Kidney epithelial cell (primary cell): ENCODE measurements around the gene LAMTOR3. TPM values are rescaled to one million over a fixed set of nuclear protein-coding genes. Genes with fewer than 3 reads are reported as not detected.

ENCODE experiments used
- DNase-seq: peaks from one replicate; pipeline ENCODE4 v3.0.0-alpha.2; 2010; ENCODE audit warnings: low read depth
- H3K27me3 ChIP-seq: 2 replicates; pipeline ENCODE4 v1.6.0; 2011; ENCODE audit warnings: low read length; ENCODE audit not compliant: control insufficient read depth, insufficient read depth
- H3K36me3 ChIP-seq: 2 replicates; pipeline ENCODE4 v1.5.1; 2011; ENCODE audit warnings: low read length; ENCODE audit not compliant: control insufficient read depth, insufficient read depth
- H3K4me3 ChIP-seq: 2 replicates; pipeline ENCODE4 v1.5.1; 2011; ENCODE audit warnings: low read depth, mild to moderate bottlenecking, control low read depth, low read length
- total RNA-seq: library from RNA; depleted of rRNA; stranded (reverse); fragments of >200 nt; gene quantifications from 2 replicates; pipeline ENCODE4 v1.2.3, GENCODE V29; 2015
- TF ChIP-seq, protein P1 (sequence below): IDR thresholded peaks from 2 replicates; pipeline ENCODE4 v1.5.1; 2011; ENCODE audit warnings: mild to moderate bottlenecking, moderate library complexity, low read length, control low read depth, inconsistent platforms; ENCODE audit not compliant: insufficient read depth, poor library complexity, severe bottlenecking

Gene LAMTOR3
- total RNA-seq, 1 donor from 2014 or later = 71.4 TPM

DNA sequence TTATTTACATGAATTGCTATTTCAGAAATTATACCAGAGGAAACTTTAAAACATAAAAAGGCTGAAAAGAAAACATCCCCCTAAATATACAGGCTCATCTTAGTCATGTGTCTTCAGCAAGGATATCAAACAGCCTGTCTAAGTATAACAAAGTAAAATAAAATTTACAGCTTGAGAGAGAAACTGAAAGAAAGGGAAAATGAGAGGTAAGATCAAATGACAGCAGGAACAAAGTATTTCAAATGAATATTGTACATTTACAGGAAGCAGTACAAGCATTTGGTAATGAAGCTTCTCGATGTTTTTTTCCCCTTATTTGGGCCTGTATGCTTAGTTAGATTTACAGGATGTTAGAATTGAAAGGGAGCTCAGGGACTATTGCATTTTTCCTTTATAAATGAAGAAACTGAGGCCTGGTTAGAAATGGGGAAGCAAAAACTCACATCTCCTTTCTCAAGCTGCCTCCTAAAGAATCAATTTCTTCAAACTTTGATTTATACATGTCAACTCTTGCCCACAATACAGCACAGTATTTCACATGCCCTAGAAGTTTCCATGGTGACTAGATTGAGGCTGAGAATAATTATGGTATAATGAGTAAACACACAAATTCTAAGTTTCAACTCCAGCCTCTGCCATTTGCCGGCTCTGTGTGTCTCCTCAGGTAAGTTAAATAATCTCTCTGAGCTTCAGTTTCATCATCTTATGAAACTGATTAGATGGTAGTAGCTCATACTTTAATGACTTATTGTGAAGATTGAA is 48.3 kb downstream of the LAMTOR3 start:
- Histone ChIP-seq H3K27me3 (no peaks in the 10 kb centered on the region), H3K4me3 (no peak overlapping the region), H3K36me3 (no peaks in the 10 kb centered on the region)
- TF ChIP-seq, protein P1, sequence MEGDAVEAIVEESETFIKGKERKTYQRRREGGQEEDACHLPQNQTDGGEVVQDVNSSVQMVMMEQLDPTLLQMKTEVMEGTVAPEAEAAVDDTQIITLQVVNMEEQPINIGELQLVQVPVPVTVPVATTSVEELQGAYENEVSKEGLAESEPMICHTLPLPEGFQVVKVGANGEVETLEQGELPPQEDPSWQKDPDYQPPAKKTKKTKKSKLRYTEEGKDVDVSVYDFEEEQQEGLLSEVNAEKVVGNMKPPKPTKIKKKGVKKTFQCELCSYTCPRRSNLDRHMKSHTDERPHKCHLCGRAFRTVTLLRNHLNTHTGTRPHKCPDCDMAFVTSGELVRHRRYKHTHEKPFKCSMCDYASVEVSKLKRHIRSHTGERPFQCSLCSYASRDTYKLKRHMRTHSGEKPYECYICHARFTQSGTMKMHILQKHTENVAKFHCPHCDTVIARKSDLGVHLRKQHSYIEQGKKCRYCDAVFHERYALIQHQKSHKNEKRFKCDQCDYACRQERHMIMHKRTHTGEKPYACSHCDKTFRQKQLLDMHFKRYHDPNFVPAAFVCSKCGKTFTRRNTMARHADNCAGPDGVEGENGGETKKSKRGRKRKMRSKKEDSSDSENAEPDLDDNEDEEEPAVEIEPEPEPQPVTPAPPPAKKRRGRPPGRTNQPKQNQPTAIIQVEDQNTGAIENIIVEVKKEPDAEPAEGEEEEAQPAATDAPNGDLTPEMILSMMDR = no peak
- DNase-seq = no peak

GRCh38 chr4:99845179-99845578 is 49.0 kb downstream of the LAMTOR3 start:
- DNase-seq = no peak
- TF ChIP-seq, protein P1 = no peak
- no peaks in the 10 kb centered on the region for H3K36me3 ChIP-seq
- H3K27me3 ChIP-seq = no peaks in the 10 kb centered on the region
- H3K4me3 ChIP-seq = no peak overlapping the region

DNA sequence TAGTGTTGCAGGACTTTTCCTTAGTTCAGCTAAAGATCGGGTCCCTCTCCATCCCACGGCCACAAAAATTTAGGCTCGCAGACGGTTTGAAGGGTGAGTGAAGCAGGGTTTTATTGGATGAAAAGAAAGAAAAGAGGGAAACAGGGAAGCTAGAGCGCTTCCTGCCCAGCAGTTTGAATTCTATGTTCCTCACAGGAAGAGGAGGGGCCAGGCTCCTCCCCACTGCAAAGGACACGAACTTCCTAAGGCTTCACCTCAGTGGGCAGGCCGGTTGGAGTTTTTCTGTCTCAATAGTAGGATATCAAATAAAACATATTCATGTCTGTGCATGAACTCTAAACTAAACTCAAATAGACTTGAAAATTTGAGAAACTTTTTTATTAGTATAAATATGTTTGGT is 50.2 kb downstream of the LAMTOR3 start:
- H3K36me3 ChIP-seq = no peaks in the 10 kb centered on the region

GRCh38 chr4:99843413-99843812 is 50.8 kb downstream of the LAMTOR3 start:
- DNase-seq = no peak
- TF ChIP-seq, protein P1 = no peak
- Histone ChIP-seq H3K4me3 (no peak overlapping the region), H3K36me3 (no peaks in the 10 kb centered on the region), H3K27me3 (no peaks in the 10 kb centered on the region)

More for the DNA sequence above, 50.2 kb downstream of the LAMTOR3 start:
- Histone ChIP-seq H3K4me3 (no peak overlapping the region), H3K27me3 (no peaks in the 10 kb centered on the region)
- DNase-seq = no peak
- TF ChIP-seq, protein P1 = no peak

DNA sequence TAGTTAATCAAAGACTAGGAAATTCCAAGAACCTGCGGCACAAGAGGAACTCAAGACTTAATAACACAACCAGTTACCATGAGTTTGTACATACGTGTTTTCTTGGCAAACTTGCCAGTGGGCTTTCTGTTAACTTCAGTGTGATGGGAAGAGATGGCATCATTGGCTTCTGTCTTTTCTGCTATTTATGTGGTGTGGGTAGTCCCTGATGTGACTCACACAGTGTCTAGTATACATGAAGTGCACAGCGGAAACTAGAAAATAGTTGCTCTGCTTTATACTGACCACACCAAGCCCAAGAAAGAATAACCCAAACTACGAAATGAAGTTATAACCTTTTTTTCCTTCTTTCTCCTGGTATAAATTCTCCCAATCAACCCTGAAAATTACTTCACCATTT is 53.1 kb downstream of the LAMTOR3 start:
- Histone ChIP-seq H3K27me3 (no peaks in the 10 kb centered on the region), H3K4me3 (no peak overlapping the region), H3K36me3 (no peaks in the 10 kb centered on the region)
- DNase-seq = no peak
- TF ChIP-seq, protein P1 = no peak

DNA sequence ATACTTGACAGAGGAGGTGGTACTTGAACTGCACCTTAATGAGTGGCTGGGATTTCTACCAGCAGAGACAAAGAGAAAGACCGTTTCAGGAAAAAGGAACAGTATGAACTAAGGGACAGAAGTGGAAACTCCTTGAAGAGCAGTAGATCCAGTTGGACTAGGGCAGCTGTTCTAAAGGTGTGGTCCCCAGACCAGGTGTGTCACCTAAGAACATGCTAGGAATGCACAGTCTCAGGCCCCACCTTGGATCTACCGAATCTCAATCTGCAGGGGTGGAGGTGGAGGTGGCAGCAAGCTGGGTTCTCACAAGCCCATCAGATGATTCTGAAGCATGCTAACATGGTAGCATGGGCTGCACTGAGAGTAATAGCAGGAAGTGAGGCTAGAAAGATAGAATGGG is 55.3 kb downstream of the LAMTOR3 start:
- no peak for DNase-seq
- H3K4me3 ChIP-seq = no peak overlapping the region
- no peaks in the 10 kb centered on the region for H3K27me3 ChIP-seq
- TF ChIP-seq, protein P1 = no peak
- no peaks in the 10 kb centered on the region for H3K36me3 ChIP-seq
